Left lung (tissue), 14 donors: Measurements from ENCODE around the gene KRT74. TPM values are rescaled to one million over a fixed set of nuclear protein-coding genes. Genes with fewer than 3 reads are reported as not detected.

Experiments used
- ATAC-seq: fragments of 200-7000 bp; cut with Tn5 transposase; one replicate; pipeline ENCODE4 v1.9.1; 2020; ENCODE audit warnings: moderate library complexity
- DNase-seq, 4 donors: peaks; one replicate each; pipeline ENCODE4 v3.0.0-alpha.2; 2013 to 2020
- H3K27ac ChIP-seq, 2 donors: fragments of 200-600 bp; sonication (generic) in 1 of 2; one replicate each; pipeline versions ENCODE4 v1.5.0 to v1.8.0; 2020 to 2021
- H3K27me3 ChIP-seq, 2 donors: fragments of 200-600 bp; sonication (generic) in 1 of 2; one replicate each; pipeline versions ENCODE4 v1.5.0 to v1.8.0; 2020 to 2021
- H3K36me3 ChIP-seq, 2 donors: fragments of 200-600 bp; sonication (generic) in 1 of 2; one replicate each; pipeline versions ENCODE4 v1.5.0 to v1.8.0; 2020 to 2021
- H3K4me1 ChIP-seq, 2 donors: fragments of 200-600 bp; one replicate each; pipeline ENCODE4 v1.8.0; 2021
- H3K4me3 ChIP-seq, 2 donors: fragments of 200-600 bp; sonication (generic) in 1 of 2; one replicate each; pipeline versions ENCODE4 v1.5.0 to v1.8.0; 2020 to 2021; ENCODE audit warnings: mild to moderate bottlenecking in 1 of 2
- H3K9me3 ChIP-seq, 2 donors: fragments of 200-600 bp; sonication (generic) in 1 of 2; one replicate each; pipeline versions ENCODE4 v1.5.0 to v1.8.0; 2020 to 2021
- CTCF ChIP-seq, 2 donors: fragments of 200-600 bp; sonication (generic) in 1 of 2; IDR thresholded peaks; one replicate each; pipeline versions ENCODE4 v1.5.0 to v1.8.0; 2021; ENCODE audit warnings: antibody characterized with exemption in 2 of 2
- intact Hi-C, 2 donors: fragments of 100-400 bp; cut with DNase I; formaldehyde crosslinking; loops; one replicate each; pipeline versions ENCODE4 v1.11.2 to v1.14.2; 2022
- long read RNA-seq, 12 donors: library from polyadenylated mRNA in 2 of 12; unstranded in 2 of 12; transcript quantifications; one replicate each; pipeline ENCODE4 v2.0.0 and lab custom pipeline, GENCODE V29; 2019 to 2026
- polyA plus RNA-seq, 6 donors: library from polyadenylated mRNA; unstranded; fragments of 120-200 nt; gene quantifications; one replicate each; pipeline ENCODE4 v1.2.1, GENCODE V29; 2013; ENCODE audit not compliant: insufficient read length in 6 of 6
- total RNA-seq, 2 donors: library from RNA; stranded (reverse); fragmentation: NEBNext Ultra II Directional; extraction: Animal tissue kit (Norgen Biotek cat#: 25700); gene quantifications; one replicate each; pipeline ENCODE4 v1.2.1, GENCODE V29; 2021
- donor health status: DM: no; HTN: yes; CAD: no.
- donor health status: DM: no; HTN: no; CAD: no.

KRT74 gene
- total RNA-seq: not detected
- not detected for polyA plus RNA-seq
- long read RNA-seq, donor 1: 0 reads
- long read RNA-seq, donor 2: 0 reads
- long read RNA-seq, donor 3: 0 reads
- long read RNA-seq, donor 4: 0 reads
- long read RNA-seq, donor 5: 0 reads
- long read RNA-seq, donor 6: 0 reads
- long read RNA-seq, donor 7: 0 reads
- long read RNA-seq, donor 8: 0 reads
- long read RNA-seq, donor 9: 0 reads
- long read RNA-seq, donor 10: 0 reads
- long read RNA-seq, donor 11: 0 reads
- long read RNA-seq, donor 12: 0 reads

DNA sequence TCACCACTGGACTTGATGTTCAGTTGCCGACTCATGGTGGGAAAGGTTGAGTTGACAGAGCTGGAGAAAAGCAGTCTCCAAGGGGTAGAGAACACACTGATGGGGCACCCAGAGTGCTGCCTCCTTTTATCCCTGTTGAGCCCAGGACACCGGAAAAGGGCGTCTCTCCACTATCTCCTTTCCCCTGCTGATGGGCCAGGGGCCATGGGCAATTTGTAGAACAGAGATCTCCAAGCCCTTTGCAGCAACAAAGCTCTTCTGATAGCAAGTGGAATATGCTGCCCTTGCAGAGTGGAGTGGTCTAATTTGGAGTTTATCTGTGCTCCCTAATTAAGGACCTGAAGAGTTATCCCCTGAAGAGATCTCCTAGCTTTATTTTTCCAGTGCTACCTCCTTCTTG lies at the start of gene KRT74:
Gene KRT74 (minus strand): TSS at position 101 of the 400 bp plus-strand sequence. CDS start 66 bp downstream, at position 35.
- no peak within 1 kb of the TSS for H3K27ac ChIP-seq
- no peak for DNase-seq
- peaks cover 0 to 53% of the 10 kb centered on the region in 2 donors for H3K27me3 ChIP-seq
- H3K36me3 ChIP-seq: no peaks in the 10 kb centered on the region
- H3K9me3 ChIP-seq: no peaks in the 10 kb centered on the region
- TF ChIP-seq CTCF (IDR thresholded peaks at IDR 0.05): no peak
- ATAC-seq: no peak
- intact Hi-C loops: no loop called here
- H3K4me1 ChIP-seq: no peaks in the 10 kb centered on the region
- no peak within 1 kb of the TSS for H3K4me3 ChIP-seq

GRCh38 chr12:52622349-52622748 lies 48.7 kb upstream of the KRT74 start:
- intact Hi-C loops: no loop called here
- Histone ChIP-seq H3K4me1 (no peaks in the 10 kb centered on the region), H3K27me3 (peaks cover 0 to 16% of the 10 kb centered on the region in 2 donors), H3K36me3 (no peaks in the 10 kb centered on the region), H3K27ac (no peak overlapping the region), H3K4me3 (no peak overlapping the region), H3K9me3 (no peaks in the 10 kb centered on the region)
- ATAC-seq (no peak), DNase-seq (no peak)
- no peak for TF ChIP-seq CTCF (IDR thresholded peaks at IDR 0.05)

DNA sequence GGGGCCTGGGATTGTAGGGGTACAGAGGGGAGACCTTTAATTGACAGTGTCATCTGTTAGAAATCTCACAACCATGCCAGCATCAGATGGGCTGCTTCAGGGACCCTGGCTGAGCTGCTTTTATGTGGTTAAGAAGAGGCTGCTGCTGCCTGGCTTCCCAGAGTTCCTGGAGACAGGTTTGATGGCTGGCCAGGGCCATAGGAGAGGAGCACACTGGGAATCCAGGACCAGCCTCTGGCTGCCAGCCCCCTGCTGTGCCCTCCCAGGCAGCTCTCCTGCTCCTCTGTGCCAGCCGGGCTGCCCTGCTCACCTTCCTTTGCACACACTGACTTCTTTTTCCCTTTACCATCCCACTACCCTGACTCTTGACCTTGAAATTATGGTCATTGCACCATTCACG lies 45.2 kb upstream of the KRT74 start:
- no peak for DNase-seq
- H3K27ac ChIP-seq: no peak overlapping the region
- H3K27me3 ChIP-seq: peaks cover 0 to 29% of the 10 kb centered on the region in 2 donors
- ATAC-seq: no peak
- intact Hi-C loops: no loop called here
- no peaks in the 10 kb centered on the region for H3K9me3 ChIP-seq
- H3K36me3 ChIP-seq: no peaks in the 10 kb centered on the region
- TF ChIP-seq CTCF (IDR thresholded peaks at IDR 0.05): no peak
- H3K4me1 ChIP-seq: no peaks in the 10 kb centered on the region
- H3K4me3 ChIP-seq: no peak overlapping the region

DNA sequence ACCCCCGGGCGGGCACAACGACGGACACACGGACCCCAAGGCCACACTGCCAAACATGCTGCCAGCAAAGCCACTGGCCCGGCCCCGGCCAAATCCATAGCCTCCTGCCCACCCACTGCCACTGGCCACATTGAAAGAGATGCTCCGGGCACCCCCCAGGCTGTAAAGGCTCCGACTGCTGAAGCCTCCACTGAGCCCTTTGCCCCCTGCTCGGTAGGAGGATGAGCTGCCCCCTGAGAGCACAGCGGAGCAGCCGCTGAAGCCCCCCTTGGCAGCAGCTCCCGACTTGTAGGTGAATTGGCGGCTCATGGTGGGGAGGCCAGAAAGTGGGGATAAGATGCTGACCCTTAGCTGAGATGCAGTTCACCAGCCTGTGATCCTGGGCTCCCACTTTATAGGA lies 44.6 kb upstream of the KRT74 start, which contains the start of gene KRT73:
Gene KRT73 (minus strand): TSS at position 344 of the 400 bp plus-strand sequence. CDS start 35 bp downstream, at position 309.
- no peak for ATAC-seq
- no peak within 1 kb of the TSS for H3K4me3 ChIP-seq
- H3K4me1 ChIP-seq: no peaks in the 10 kb centered on the region
- no peak within 1 kb of the TSS for H3K27ac ChIP-seq
- TF ChIP-seq CTCF (IDR thresholded peaks at IDR 0.05): no peak
- peaks cover 0 to 29% of the 10 kb centered on the region in 2 donors for H3K27me3 ChIP-seq
- no peaks in the 10 kb centered on the region for H3K36me3 ChIP-seq
- intact Hi-C loops: no loop called here
- no peak for DNase-seq
- H3K9me3 ChIP-seq: no peaks in the 10 kb centered on the region

GRCh38 chr12:52617403-52617785 lies 43.8 kb upstream of the KRT74 start:
- intact Hi-C loops: no loop called here
- H3K27ac ChIP-seq: no peak overlapping the region
- no peaks in the 10 kb centered on the region for H3K4me1 ChIP-seq
- DNase-seq (no peak), ATAC-seq (no peak)
- no peak for TF ChIP-seq CTCF (IDR thresholded peaks at IDR 0.05)
- H3K27me3 ChIP-seq: peaks cover 0 to 29% of the 10 kb centered on the region in 2 donors
- H3K4me3 ChIP-seq: no peak overlapping the region
- no peaks in the 10 kb centered on the region for H3K9me3 ChIP-seq
- no peaks in the 10 kb centered on the region for H3K36me3 ChIP-seq
